ENCODE data around the gene AGO3.
A peak's percentile ranks its signal among the peaks of the same experiment; 100 is the strongest.

Gene AGO3

DNA sequence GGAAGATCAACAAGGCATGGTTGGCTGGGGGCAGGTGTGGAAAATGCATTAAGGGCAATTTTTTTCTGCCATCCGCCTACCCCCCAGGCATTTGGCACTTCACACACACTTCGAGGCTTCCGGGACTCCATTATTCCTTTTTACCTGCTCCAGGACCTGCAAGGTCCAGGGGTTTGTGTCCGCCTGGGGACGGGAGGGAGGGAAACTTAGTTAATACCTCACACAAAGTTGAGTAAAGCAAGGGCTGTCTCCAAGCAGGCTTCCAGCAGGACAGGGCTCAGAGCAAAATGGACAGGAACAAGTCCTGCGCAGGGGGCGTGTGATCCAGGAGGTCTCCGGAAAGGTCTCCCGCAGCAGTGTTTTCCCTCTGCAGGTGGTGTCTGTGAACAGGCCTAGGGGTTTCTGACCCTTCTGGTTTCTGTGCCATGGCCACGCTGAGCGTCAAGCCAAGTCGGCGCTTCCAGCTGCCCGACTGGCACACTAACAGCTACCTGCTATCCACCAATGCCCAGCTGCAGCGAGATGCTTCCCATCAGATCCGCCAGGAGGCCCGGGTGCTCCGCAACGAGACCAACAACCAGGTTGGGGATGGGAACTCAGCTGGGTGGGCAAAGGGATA is 153.7 kb downstream of the AGO3 start:
- DNase-seq: no peak

DNA sequence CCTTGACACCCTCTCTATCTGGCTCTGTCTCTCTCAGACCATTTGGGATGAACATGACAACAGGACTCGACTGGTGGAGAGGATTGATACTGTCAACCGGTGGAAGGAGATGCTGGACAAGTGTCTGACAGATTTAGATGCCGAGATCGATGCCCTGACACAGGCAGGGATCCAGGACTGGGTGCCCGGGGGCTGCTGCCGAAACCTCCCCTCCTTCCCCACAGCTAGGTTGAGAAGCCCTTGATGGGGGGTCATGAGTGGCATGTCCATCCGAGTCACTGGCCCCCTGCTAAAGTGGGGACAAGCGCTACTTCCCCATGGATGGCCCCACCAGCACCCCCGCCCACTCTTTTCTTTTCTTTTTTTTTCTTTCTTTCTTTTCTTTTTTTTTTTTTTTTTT is 154.2 kb downstream of the AGO3 start:
- no peak for DNase-seq

DNA sequence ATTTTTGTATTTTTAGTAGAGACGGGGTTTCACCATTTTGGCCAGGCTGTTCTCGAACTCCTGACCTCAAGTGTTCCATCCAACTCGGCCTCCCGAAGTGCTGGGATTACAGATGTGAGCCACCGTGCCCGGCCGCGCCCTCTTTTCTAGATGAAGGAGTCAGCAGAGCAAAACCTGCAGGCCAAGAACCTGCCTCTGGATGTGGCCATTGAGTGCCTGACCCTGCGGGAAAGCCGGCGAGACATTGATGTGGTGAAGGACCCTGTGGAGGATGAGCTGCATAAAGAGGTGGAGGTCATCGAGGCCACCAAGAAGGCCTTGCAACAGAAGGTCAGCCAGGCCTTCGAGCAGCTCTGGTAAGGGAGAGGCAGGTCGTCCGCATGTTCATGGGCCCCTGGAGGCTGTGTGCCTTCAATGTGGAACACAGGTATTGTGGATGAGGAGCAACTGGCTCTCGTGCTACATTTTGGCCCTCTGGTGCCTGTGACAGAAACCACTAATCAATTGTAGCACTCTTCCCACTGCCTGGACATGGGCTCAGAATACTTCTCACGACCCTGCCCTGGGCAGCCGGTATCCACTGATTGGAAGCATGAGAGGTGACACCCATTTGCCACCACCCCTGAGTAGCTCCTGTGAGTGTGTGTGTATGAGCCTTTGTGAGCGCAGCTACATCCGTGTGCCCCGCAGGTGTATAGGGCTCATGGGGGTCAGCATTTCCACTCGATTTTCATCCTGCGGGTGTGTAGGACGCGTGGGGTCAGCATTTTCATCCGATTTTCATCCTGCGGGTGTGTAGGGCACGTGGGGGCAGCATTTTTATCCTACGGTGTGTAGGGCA is 155.0 kb downstream of the AGO3 start:
- DNase-seq: no peak

DNA sequence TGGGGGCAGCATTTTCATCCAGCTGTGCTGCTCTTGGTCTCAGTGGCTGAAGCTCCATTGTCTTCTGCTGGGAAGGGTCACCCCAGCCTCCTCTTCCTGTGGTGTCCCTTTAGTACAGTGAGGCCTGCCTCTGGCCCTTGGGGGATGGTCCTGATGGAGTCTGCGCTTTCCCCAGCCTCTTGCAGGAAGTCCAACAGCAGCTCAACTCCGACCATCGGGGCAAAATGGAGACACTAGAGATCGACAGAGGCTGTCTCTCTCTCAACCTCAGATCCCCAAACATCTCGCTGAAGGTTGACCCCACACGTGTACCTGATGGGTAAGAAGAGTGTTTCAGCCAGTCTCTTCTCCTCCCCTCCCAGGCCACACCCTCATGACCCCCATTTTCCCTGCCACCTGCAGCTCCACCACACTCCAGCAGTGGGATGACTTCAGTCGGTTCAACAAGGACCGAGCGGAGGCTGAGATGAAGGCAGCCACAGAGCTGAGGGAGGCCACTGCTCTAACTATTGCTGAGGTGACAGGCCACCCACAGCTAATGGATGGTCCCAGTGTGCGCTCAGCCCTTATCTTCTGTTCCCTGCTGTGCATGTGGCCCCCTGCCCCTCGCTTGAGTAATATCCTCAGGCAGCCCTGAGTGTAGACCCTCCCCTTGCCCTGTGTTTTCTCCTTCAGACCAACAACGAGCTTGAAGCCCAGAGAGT is 155.8 kb downstream of the AGO3 start:
- DNase-seq: no peak

DNA sequence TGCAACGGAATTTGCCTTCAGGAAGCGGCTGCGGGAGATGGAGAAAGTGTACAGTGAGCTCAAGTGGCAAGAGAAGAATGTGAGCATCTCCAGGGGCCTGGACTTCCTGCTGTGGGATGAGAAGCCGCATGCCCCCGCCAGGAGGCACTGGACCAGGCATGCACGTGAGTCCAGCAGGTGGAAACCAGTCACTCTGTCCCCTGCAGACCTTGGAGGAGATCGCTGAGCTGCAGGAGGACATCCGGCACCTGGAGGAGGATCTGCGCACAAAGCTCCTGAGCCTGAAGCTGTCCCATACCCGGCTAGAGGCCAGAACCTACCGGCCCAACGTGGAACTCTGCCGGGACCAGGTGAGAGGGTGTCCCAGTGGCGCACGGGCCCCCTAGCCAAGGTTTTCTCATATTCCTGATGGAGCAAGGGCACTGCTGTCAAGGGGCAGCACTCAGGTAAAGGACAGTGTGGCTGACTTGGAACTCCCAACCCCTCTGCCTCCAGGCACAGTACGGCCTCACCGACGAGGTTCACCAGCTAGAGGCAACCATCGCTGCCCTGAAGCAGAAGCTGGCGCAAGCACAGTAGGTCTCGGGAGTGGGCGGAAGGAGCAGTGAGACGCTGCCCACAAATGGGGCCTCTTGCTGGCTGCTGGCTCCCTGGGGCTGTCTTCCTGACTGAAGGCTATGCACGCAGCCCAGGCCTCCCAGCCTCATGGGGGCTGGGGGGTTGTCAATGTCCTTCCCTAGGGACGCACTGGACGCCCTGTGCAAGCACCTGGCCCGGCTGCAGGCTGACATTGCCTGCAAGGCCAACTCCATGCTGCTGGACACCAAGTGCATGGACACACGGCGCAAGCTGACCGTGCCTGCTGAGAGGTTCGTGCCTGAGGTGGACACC is 156.6 kb downstream of the AGO3 start:
- DNase-seq: no peak

DNA sequence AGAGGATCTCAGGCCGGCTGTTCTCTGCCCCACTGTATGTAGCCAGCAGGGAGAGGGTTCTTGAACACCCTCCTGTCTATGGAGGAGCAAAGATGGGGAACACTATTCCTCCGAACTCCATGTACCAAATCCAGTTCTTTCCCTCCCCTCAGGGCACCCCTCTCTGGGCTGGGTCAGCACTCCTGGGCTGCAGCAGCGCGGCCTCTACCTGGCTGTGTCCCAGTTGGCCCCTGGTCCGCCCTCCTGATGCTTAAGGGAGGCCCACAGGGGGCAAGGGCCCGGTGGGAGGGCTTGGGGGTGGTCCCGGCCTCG is 157.3 kb downstream of the AGO3 start:
- no peak for DNase-seq

DNA sequence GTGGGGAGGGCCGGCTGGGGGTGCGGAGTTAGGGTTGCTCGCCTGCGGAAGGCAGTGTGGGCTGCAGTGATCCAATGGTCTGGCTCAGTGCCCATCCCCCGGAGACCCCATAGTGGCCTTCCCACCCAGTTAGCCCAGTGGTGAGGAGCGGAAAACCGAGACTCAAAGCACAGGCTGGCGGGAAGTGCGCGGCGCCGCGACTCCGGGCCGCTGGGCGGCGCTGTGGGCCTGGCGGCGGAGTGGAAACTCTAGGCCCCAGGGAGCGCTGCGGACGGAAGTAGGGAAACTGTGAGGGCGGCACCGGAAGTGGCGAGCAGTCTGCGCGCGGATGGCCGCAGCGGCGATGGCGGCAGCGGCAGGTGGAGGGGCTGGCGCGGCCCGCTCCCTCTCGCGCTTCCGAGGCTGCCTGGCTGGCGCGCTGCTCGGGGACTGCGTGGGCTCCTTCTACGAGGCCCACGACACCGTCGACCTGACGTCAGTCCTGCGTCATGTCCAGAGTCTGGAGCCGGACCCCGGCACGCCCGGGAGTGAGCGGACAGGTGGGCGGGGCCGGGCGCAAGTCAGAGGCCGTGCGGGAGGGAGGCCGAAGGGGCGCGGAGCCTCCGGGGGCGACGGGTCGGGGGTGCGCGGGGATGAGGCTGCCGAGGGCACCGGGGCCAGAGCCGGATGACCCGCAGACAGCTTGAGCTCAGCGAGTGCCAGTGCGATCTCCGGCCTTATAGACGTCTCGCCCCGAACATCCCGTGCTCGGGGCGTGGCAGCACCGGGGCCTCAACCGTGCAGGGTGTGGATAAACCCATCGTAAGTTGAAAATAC is 157.9 kb downstream of the AGO3 start, which contains the start of gene ADPRS:
TSS of gene ADPRS (plus strand) at position 316 of the 816 bp plus-strand sequence. CDS start at position 329, 13 bp downstream.
- DNase-seq: peak; percentile 93

DNA sequence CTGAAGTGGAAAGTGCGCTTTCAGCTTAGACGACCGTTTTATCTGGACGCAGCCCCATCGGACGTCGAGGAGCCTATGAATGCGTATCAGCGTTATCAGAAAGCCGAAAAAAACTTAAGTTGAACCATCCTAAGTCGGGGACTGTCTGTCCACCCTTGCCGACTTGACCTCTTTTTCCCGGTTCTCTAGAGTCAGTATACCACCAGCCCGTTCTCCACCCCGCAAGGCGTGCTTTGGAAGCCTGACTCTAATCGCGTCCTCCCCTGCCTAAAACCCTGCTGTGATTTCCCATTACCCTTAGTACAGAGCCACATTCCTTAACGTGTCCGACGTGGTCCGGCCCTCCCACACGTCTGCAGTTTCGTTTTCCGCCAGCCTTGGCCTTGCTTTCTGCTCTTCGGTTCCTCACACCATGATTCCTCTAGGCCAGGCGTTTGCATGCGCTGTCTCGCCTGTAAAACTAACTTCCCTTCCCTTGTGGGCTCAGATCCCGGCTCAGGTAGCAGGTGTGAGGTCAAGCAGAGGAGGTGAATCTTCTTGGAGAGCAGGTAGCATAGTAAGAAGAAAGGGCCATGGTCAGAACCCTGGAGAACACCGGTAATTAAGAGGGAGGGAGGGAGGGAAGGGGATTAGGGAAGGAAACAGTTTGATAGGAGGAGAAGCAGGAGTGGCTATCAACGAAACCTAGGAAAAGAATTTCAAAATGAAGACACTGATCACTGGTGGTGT is 158.7 kb downstream of the AGO3 start:
- DNase-seq: peak; percentile 35

DNA sequence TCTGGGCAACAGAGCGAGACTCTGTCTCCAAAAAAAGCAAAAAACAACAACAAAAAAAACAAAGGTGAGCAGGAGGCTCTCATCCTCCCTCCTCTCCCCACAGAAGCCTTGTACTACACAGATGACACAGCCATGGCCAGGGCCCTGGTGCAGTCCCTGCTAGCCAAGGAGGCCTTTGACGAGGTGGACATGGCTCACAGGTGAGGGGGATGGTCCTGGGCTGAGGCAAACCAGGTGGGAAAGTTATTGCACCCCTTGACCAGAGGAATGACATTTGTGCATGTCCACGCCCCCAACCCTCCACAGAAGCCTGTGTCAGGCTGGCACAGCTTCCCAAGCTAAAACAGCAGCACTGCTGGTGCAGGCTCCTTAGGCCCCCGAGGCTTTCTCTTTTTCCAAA is 160.2 kb downstream of the AGO3 start:
- DNase-seq: no peak

DNA sequence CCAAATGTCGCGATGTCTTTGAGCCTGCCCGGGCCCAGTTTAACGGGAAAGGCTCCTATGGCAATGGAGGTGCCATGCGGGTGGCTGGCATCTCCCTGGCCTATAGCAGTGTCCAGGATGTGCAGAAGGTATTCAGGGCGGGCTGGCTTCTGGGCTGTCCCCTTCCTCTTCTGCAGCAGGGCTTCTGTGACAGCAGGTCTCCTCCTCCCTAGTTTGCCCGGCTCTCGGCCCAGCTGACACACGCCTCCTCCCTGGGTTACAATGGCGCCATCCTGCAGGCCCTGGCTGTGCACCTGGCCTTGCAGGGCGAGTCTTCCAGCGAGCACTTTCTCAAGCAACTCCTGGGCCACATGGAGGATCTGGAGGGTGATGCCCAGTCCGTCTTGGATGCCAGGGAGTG is 160.8 kb downstream of the AGO3 start:
- no peak for DNase-seq

DNA sequence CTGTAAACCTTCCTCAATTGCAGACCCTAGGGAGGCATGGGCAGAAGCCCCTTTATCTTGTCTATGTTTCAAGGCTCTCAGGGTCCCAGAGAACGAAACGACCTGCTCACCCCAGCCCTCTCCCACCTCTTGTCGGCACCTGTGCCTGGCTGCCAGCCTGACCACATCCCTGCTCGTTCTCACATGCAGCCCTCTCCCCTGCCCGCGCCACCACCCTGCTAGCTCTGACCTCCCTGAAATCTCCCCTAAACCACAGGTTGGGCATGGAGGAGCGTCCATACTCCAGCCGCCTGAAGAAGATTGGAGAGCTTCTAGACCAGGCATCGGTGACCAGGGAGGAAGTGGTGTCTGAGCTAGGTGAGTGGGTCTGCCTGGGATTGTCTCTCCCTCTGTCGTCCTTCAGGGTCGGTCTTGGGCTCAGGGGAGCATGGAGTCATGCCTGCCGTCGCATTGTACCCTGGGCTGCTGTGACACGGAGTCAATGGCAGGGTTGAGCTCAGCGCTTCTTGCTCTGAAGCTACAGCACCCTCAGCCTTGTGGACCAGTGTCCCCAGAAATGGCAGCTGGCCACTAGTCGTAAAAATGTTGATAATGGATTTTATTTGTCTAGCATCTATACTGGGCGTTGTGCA is 161.4 kb downstream of the AGO3 start:
- DNase-seq: no peak

DNA sequence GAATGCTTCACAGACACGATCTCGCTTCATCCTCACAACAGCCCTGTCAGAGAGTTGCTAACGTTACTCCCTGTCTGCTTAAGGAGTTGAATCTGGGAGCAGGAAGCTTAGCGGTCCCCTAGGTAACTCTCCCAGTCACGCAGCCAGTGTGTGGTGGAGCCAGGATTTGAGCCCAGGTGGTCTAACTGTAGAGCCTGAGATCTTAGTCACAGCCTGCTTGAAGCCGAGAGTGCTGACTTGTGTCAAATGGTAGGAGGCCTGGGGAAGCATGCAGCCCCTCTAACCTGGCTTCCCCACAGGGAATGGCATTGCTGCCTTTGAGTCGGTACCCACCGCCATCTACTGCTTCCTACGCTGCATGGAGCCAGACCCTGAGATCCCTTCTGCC is 161.9 kb downstream of the AGO3 start:
- no peak for DNase-seq

DNA sequence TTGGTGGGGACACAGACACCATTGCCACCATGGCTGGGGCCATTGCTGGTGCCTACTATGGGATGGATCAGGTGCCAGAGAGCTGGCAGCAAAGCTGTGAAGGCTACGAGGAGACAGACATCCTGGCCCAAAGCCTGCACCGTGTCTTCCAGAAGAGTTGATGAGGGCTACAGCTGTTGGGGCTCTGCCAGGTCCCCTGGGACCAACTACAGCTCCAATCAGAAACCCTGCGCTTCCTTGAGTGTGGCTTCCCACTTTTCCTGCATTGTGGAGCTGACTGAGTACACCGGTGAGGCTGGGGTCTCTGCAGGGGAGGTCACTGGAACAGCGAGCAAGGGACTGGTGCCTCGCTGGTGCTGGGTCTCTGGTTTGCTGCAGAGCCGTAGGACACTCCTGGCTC is 162.3 kb downstream of the AGO3 start:
- no peak for DNase-seq

DNA sequence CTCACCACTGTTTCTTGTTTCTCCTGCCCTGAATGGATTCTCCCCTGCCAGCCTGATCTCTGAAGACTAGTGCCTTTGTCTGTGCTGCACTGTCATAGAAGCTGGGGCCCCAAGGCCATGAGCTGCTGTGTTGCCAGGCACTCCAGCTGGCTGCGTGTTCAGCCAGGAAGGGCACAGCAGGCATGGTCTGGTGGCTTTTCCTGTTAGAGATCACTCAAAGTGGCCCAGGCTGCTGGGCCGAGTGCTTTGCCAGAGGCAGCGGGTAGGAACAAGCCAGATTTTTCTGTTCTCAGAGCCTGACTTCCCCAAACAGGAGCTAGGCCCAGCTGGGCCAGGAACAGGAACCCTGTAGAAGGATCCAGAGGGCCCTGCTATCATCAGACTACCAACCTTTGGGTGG is 163.0 kb downstream of the AGO3 start:
- DNase-seq: no peak

DNA sequence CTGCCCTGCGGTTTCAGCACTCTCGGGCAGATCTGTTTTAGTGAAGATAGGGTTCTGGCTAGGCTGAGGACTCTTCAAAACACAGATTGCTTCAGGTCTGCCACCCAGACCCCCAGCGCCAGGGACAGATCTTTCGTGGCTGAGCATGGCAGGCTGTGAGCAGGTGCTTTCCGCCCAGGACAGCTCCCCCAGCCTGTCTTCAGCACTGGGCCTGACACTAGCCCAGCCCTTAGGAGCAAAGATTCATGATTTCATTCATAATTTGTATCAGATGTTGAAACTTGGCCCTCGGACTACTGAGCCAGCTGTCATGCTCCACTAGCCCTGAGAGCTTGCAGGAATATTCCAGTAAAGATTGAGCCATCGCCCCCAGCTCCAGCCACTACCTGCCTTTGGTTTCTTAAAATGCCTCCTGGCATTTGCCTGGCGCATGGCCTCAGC is 163.7 kb downstream of the AGO3 start:
- DNase-seq: no peak

DNA sequence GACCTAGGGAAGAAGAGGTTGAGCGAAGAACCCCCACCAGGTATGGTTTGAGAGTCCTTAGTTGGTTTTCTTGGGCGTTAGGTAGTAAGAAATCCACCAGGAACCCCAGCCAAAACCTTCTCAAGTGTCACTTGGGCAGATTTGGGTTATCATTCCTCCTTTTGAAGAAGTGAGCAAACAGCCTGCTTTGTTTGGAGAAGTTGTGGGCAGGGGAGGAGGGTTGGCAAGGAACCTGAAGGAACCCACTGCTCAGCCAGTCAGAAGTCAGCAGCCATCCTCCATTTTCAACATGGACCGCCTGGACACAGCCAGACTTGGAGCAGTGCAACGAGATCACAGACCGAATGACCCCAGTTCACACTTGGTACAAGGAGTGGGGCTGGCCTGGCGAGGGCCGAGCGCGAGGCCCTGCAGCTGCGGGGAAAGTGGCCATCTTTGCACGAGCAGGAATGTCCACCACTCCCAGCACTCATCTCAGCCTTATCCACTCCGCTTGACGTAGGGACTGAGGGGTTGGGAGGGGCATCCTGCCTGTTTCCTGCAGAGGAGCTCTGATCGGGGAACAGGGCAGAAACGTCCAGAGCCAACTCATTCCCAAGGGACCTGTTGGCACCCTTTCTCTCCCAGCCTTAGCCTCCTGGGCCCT is 165.0 kb downstream of the AGO3 start:
- DNase-seq: no peak

DNA sequence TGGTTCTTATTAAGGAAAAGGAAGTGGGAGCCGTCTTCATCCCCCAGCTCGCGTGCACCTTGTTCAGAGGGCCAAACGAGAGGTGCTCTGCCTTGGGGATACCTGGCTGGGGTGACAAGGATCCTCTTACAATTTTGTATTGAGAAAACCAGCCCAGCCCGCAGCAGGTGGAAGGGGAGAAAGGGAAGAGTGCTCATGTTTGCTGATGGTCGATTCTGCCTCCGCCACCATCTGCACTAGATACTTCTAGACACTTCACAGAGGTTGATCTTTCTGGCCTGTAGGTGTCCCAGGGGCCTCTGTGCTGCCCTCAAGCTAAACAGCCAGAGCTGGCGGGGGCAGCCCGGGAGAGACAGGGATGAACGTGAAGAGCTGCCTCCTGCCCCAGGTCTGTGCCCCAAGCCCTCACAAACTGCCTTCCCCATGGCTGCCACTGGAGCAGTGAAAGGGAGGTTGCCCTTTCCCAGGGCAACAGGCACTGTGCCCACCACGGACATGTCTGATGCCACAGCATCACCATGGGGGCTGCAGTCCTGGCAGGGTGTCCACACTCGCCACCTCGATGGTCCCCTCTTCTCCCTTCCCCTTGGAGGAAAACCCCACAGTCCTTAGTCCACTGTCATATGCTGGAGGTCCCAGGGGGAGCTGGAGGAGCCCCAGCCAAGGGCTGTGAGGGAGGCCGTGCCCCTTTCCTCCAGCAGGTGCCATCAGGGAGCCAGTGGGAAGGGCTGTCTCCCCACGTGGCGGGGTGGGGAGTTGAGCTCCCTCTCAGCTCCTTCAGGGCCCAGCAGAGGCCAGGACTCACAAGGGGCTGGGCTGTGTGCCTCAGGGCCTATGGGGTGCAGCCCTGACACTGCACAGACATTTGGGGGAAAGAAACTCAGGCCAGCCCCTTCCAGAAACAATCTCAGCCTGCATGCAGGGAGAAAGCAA is 165.9 kb downstream of the AGO3 start:
- peak; percentile 18 for DNase-seq

DNA sequence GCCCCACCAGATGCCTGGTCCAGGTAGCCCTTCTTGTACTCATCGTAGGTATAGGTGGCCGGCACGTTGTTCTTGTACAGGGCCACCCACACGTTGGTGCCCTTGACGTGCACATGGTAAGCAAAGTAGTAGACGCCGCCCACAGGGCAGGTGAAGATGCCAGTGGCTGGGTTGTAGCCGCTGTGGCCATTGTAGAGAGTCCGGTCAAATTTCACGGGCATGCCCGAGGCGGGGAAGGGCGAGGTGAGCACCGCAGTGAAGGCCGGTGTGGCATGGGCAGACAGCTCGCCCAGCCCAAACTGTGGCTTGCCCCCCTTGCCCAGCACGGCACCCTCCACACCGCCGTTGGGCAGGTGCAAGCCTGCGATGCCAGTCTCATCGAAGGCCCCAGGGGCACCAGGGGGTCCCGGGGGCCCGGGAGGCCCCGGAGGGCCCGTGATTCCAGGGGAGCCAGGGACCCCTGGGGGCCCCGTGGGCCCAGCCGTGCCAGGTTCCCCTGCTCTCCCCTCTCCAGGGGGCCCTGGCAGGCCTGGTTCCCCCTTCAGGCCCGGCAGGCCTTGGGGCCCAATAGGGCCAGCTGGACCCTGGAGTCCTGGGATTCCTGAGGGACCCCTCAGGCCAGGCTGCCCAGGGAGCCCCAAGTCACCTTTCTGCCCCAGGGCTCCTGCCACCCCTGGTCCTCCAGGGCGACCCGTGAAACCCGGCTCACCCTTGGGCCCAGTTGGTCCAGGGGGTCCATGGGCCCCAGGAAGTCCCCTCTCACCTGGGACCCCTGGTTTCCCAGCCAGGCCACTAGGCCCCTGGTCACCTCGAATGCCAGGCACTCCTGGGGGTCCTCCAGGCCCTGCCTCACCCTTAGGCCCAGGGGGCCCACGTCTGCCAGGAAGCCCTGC is 167.0 kb downstream of the AGO3 start:
- no peak for DNase-seq
